ENCODE data around the gene CDYL. TPM values are rescaled to one million over a fixed set of nuclear protein-coding genes. Genes with fewer than 3 reads are reported as not detected.

CDYL gene
- polyA plus RNA-seq, 1 of the 3 experiments (the other 2 are of a cell fraction) = 13.3 TPM

DNA sequence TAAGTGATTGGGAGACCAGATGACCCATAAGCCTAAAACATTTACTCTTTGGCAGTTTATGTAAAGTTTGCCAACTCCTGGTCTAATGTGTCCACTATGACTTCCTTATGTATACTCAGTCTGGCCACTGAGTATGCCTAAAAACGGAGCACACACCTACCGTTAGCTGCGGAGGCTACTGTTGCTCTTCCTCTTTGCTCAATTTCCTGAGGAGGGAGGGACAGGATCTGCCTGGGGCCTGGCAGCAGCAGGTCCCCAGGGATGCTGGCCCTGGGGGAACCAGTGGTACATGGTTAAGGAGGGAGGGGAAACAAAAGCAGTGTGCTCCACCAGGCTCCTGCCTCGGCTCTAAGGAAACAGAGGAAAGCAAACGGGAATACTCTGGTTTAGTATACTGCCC lies 113.5 kb downstream of the CDYL start (continued):
- TF ChIP-seq, protein P1, sequence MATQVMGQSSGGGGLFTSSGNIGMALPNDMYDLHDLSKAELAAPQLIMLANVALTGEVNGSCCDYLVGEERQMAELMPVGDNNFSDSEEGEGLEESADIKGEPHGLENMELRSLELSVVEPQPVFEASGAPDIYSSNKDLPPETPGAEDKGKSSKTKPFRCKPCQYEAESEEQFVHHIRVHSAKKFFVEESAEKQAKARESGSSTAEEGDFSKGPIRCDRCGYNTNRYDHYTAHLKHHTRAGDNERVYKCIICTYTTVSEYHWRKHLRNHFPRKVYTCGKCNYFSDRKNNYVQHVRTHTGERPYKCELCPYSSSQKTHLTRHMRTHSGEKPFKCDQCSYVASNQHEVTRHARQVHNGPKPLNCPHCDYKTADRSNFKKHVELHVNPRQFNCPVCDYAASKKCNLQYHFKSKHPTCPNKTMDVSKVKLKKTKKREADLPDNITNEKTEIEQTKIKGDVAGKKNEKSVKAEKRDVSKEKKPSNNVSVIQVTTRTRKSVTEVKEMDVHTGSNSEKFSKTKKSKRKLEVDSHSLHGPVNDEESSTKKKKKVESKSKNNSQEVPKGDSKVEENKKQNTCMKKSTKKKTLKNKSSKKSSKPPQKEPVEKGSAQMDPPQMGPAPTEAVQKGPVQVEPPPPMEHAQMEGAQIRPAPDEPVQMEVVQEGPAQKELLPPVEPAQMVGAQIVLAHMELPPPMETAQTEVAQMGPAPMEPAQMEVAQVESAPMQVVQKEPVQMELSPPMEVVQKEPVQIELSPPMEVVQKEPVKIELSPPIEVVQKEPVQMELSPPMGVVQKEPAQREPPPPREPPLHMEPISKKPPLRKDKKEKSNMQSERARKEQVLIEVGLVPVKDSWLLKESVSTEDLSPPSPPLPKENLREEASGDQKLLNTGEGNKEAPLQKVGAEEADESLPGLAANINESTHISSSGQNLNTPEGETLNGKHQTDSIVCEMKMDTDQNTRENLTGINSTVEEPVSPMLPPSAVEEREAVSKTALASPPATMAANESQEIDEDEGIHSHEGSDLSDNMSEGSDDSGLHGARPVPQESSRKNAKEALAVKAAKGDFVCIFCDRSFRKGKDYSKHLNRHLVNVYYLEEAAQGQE (IDR thresholded peaks at IDR 0.05; ENCODE audit: low read depth, low read length) = no peak
- TF ChIP-seq RCOR1 (IDR thresholded peaks at IDR 0.05; ENCODE audit: low read length) (no peak), SIN3A (IDR thresholded peaks at IDR 0.05; ENCODE audit: borderline replicate concordance, low read depth, low read length) (no peak), POLR2AphosphoS5 (IDR thresholded peaks at IDR 0.05; ENCODE audit: low read depth, low read length) (no peak)

DNA sequence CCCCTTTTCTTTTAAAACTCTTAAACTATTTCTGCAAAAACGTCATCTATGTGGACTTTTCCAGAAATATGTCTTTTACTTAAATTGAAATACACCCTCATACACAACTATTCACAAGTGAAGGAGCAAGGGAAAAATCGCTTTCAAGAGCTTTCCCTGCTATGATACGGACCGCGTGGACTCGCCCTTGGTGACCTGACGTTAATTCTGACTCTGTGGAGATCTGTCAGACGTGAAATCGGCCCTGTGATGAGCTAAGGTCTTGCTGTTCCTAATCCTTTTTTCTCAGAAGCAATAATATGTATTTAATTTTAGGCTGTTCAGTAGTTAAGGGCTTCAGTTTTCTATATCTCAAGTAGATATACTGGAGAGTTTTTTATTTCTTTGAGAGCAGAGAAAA lies 114.0 kb downstream of the CDYL start:
- CTCF ChIA-PET = interaction anchor here (1.0 kb wide), 1 partner anchor 114 kb away, joined by 3 read pairs; no protein-coding TSS in a partner anchor

More for the DNA sequence above, 114.0 kb downstream of the CDYL start:
- H4K20me1 ChIP-seq (ENCODE audit: insufficient read depth) = peaks cover 24% of the 10 kb centered on the region
- TF ChIP-seq RAD21 (IDR thresholded peaks at IDR 0.05; ENCODE audit: low read length) (no peak), RCOR1 (IDR thresholded peaks at IDR 0.05; ENCODE audit: low read length) (no peak), SMC3 (IDR thresholded peaks at IDR 0.05; ENCODE audit: low read depth, low read length) (no peak), YY1 (IDR thresholded peaks at IDR 0.05; ENCODE audit: low read depth) (no peak), SIN3A (IDR thresholded peaks at IDR 0.05; ENCODE audit: borderline replicate concordance, low read depth, low read length) (no peak), NRF1 (IDR thresholded peaks at IDR 0.05; ENCODE audit: low read depth, low read length) (no peak)
- TF ChIP-seq, protein P1 (IDR thresholded peaks at IDR 0.05; ENCODE audit: low read depth, low read length) = no peak
- peaks cover 2 to 13% of the 10 kb centered on the region in 2 experiments for H3K36me3 ChIP-seq (replicated peaks in 1 of 2; ENCODE audit: control insufficient read depth in 1 of 2, insufficient read depth in 2 of 2, low read length in 1 of 2)
- no peak overlapping the region for H3K9ac ChIP-seq
- H3K9me2 ChIP-seq = no peaks in the 10 kb centered on the region
- no peaks in the 10 kb centered on the region for H3K27me3 ChIP-seq (ENCODE audit: insufficient read depth)
- WGBS (ENCODE audit: low lambda C conversion rate) = 96% methylated on average over 9 of the region's 9 CpGs
- POLR2A ChIA-PET = no interaction called here
- H3F3A ChIP-seq (replicated peaks; ENCODE audit: insufficient read depth) = no peaks in the 10 kb centered on the region
- H2AFZ ChIP-seq (ENCODE audit: low read depth) = no peak overlapping the region
- H3K79me2 ChIP-seq (ENCODE audit: insufficient read depth) = peaks cover 60% of the 10 kb centered on the region
- no peak overlapping the region for H3K4me2 ChIP-seq
- H3K9me3 ChIP-seq = no peaks in the 10 kb centered on the region
- no peak for DNase-seq
- H3K4me1 ChIP-seq (ENCODE audit: control insufficient read depth in 1 of 2, insufficient read depth in 2 of 2, low read depth in 1 of 2, low read length in 1 of 2) = no peaks in the 10 kb centered on the region; a peak in 1 of 4 replicates
- H3K27ac ChIP-seq (ENCODE audit: low read depth in 2 of 2, low read length in 1 of 2) = no peak overlapping the region
- H3K4me3 ChIP-seq (ENCODE audit: low read depth in 2 of 2, low read length in 1 of 2) = no peak overlapping the region
